HG03378 (cell line): ENCODE measurements around the gene APOB.

Experiments
- ATAC-seq: cut with Tn5 transposase; IDR thresholded peaks from one replicate; pipeline ENCODE4 v1.9.1; 2021; ENCODE audit warnings: mild to moderate bottlenecking, moderate library complexity; ENCODE audit not compliant: unreplicated experiment

Gene APOB

DNA sequence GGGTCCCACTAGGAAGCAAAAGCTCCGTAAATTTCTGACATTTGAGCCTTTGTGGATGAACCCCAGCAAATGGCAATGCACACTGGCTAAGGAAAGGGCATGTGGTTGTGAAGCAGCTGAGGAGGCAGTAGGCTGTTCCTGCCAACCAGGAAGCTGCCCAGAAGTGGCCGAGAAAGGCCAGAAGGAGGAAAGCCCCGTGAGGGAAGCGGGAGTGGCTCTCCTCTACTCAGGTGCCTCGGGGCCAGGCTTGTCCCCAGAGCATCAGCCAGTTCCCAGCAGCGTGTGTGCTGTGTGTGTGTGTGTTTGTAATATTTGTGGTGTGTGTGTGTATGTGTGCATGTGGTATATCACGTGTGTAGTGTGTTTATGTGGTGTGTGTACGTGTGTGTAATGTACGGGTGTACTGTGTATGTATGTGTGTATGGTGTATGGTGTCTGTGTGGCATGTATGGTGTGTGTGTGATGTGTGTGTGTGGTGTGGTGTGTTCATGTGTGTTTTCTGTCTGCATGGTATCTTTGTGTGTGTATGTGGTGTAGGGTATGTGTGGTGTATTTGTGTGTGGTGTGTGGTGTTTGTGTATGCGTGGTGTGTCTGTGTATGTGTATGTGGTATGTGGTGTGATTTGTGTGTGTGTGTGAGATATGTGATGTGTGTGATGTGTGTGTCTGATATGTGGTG is 90.6 kb downstream of the APOB start:
- ATAC-seq = no peak
